GM21619 (cell line): Measurements from ENCODE around the gene TRPM4.
"Not testable (repeated sequence)": the region's sequence is repeated elsewhere in the genome, so short reads cannot be mapped to it uniquely, and the experiment has no call there.

Experiments used
- ATAC-seq: cut with Tn5 transposase; IDR thresholded peaks from one replicate; pipeline ENCODE4 v1.9.1; 2021; ENCODE audit not compliant: unreplicated experiment

TRPM4 gene

GRCh38 chr19:49186108-49186507, 28.5 kb downstream of the TRPM4 start:
- ATAC-seq = no peak

GRCh38 chr19:49188626-49189200, 31.1 kb downstream of the TRPM4 start:
- no peak for ATAC-seq

GRCh38 chr19:49189259-49189658, 31.7 kb downstream of the TRPM4 start:
- ATAC-seq = no peak

GRCh38 chr19:49190781-49191180, 33.2 kb downstream of the TRPM4 start:
- no peak for ATAC-seq

- ATAC-seq = no peak
Observed at GRCh38 chr19:49193822-49194394, 36.3 kb downstream of the TRPM4 start.

- no peak for ATAC-seq
Observed at GRCh38 chr19:49194408-49194807, 36.8 kb downstream of the TRPM4 start.

GRCh38 chr19:49196527-49197240, 39.1 kb downstream of the TRPM4 start:
- ATAC-seq = no peak

GRCh38 chr19:49200238-49200862, 42.8 kb downstream of the TRPM4 start:
- ATAC-seq = no peak

- ATAC-seq = no peak
Observed at GRCh38 chr19:49201042-49201441, 43.5 kb downstream of the TRPM4 start.

- no peak for ATAC-seq
Observed at GRCh38 chr19:49205114-49205513, 47.5 kb downstream of the TRPM4 start.

GRCh38 chr19:49209502-49209901, 51.9 kb downstream of the TRPM4 start:
- not testable (repeated sequence) for ATAC-seq

GRCh38 chr19:49210108-49210900, 52.7 kb downstream of the TRPM4 start:
- no peak for ATAC-seq

GRCh38 chr19:49210901-49211451, 53.4 kb downstream of the TRPM4 start:
- ATAC-seq = no peak

GRCh38 chr19:49212016-49212701, 54.6 kb downstream of the TRPM4 start:
- no peak for ATAC-seq

GRCh38 chr19:49213791-49214190, 56.2 kb downstream of the TRPM4 start:
- ATAC-seq = no peak

GRCh38 chr19:49214701-49215100, 57.1 kb downstream of the TRPM4 start:
- ATAC-seq = no peak

GRCh38 chr19:49216071-49216470, 58.5 kb downstream of the TRPM4 start:
- ATAC-seq = no peak

- ATAC-seq = no peak
Observed at GRCh38 chr19:49217382-49217781, 59.8 kb downstream of the TRPM4 start.

GRCh38 chr19:49222011-49222410, 64.4 kb downstream of the TRPM4 start:
- ATAC-seq = no peak

GRCh38 chr19:49222528-49222927, 64.9 kb downstream of the TRPM4 start:
- no peak for ATAC-seq
